ENCODE results near the gene CCDC191.

Gene CCDC191

DNA sequence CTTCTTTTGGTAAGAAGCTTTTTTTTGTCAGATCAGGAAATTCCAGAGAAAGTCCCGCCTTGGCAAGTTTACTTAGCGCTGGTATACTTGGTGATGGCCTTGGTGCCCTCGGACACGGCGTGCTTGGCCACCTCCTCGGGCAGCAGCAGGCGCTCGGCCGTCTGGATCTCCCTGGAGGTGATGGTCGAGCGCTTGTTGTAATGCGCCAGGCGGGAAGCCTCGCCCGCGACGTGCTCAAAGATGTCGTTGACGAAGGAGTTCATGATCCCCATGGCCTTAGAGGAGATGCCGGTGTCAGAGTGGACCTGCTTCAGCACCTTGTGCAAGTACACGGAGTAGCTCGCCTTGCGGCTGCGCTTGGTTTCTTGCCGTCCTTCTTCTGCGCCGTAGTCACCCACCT lies 46.9 kb upstream of the CCDC191 start:
- Histone ChIP-seq H3K27me3 (ENCODE audit: control insufficient read depth, low read length) (0 out of 2 replicates have a peak, but pooled peaks cover 2% of the 10 kb centered on the region), H3K27ac (ENCODE audit: low read depth, low read length) (no peak overlapping the region), H4K20me1 (ENCODE audit: control insufficient read depth, insufficient read depth, low read depth, low read length) (no peaks in the 10 kb centered on the region), H3K4me3 (ENCODE audit: low read length) (no peak overlapping the region), H3K36me3 (ENCODE audit: control insufficient read depth, low read length) (no peaks in the 10 kb centered on the region), H3K9me3 (ENCODE audit: control insufficient read depth, insufficient read depth, low read length) (no peaks in the 10 kb centered on the region), H3K9me2 (replicated peaks; ENCODE audit: control insufficient read depth, low read length) (no peaks in the 10 kb centered on the region), H3K79me2 (ENCODE audit: control insufficient read depth, low read length) (no peaks in the 10 kb centered on the region), H3K4me2 (ENCODE audit: low read length) (no peak overlapping the region), H3F3A (ENCODE audit: control insufficient read depth, insufficient read depth) (no peaks in the 10 kb centered on the region), H3K4me1 (ENCODE audit: control insufficient read depth, low read length) (no peaks in the 10 kb centered on the region)
- TF ChIP-seq, protein P1, sequence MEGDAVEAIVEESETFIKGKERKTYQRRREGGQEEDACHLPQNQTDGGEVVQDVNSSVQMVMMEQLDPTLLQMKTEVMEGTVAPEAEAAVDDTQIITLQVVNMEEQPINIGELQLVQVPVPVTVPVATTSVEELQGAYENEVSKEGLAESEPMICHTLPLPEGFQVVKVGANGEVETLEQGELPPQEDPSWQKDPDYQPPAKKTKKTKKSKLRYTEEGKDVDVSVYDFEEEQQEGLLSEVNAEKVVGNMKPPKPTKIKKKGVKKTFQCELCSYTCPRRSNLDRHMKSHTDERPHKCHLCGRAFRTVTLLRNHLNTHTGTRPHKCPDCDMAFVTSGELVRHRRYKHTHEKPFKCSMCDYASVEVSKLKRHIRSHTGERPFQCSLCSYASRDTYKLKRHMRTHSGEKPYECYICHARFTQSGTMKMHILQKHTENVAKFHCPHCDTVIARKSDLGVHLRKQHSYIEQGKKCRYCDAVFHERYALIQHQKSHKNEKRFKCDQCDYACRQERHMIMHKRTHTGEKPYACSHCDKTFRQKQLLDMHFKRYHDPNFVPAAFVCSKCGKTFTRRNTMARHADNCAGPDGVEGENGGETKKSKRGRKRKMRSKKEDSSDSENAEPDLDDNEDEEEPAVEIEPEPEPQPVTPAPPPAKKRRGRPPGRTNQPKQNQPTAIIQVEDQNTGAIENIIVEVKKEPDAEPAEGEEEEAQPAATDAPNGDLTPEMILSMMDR (IDR thresholded peaks at IDR 0.05; ENCODE audit: low read depth, low read length, poor library complexity, severe bottlenecking): no peak
- no peak for TF ChIP-seq EZH2phosphoT487 (IDR thresholded peaks at IDR 0.05; ENCODE audit: borderline replicate concordance, low read length)

DNA sequence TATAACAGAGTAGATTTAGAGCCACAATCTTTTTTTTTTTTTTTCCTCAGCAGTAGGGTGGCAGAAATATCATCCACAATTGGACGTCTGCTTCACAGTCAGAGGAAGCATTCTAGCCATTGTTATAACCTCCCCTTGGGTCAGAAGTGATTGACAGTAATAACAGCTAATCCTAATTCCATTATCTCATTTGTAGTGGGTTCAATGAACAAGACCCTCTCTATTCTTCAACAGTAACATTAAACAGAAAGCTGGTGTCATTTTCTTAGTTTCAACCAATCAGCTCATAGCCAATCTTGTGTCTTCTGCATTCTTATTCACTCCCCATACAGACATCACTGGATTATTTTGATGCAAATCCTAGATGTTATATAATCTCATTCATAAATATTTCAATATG lies 44.8 kb upstream of the CCDC191 start:
- 0 out of 2 replicates have a peak, but pooled peaks cover 5% of the 10 kb centered on the region for H3K27me3 ChIP-seq (ENCODE audit: control insufficient read depth, low read length)
- no peak for TF ChIP-seq EZH2phosphoT487 (IDR thresholded peaks at IDR 0.05; ENCODE audit: borderline replicate concordance, low read length)
- TF ChIP-seq, protein P1 (IDR thresholded peaks at IDR 0.05; ENCODE audit: low read depth, low read length, poor library complexity, severe bottlenecking): no peak
- H3K79me2 ChIP-seq (ENCODE audit: control insufficient read depth, low read length): no peaks in the 10 kb centered on the region
- H3K9me2 ChIP-seq (replicated peaks; ENCODE audit: control insufficient read depth, low read length): no peaks in the 10 kb centered on the region
- H4K20me1 ChIP-seq (ENCODE audit: control insufficient read depth, insufficient read depth, low read depth, low read length): no peaks in the 10 kb centered on the region
- H3K27ac ChIP-seq (ENCODE audit: low read depth, low read length): no peak overlapping the region
- H3K36me3 ChIP-seq (ENCODE audit: control insufficient read depth, low read length): no peaks in the 10 kb centered on the region
- no peak overlapping the region for H3K4me2 ChIP-seq (ENCODE audit: low read length)
- H3K9me3 ChIP-seq (ENCODE audit: control insufficient read depth, insufficient read depth, low read length): no peaks in the 10 kb centered on the region
- H3K4me3 ChIP-seq (ENCODE audit: low read length): no peak overlapping the region
- no peaks in the 10 kb centered on the region for H3F3A ChIP-seq (ENCODE audit: control insufficient read depth, insufficient read depth)
- no peaks in the 10 kb centered on the region for H3K4me1 ChIP-seq (ENCODE audit: control insufficient read depth, low read length)

DNA sequence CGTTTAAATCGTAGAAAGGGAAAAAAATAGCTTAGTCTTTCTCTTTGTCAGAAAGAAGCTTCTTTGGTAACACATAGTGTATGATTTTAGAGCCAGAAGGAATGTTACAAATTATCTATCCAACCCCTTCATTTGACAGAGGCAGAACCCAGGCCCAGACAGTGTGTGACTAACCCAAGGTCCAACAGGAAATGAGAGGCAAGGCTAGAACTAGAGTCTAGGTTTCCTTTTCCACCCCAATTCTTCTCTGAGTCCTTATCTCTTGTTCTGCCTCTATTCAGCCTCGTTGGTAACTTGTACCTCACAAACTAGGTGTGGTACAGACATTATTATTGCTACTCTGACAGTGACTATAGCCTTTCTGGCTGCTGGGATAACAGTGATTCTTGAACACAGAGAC lies 39.5 kb upstream of the CCDC191 start:
- no peaks in the 10 kb centered on the region for H3K9me2 ChIP-seq (replicated peaks; ENCODE audit: control insufficient read depth, low read length)
- H3K27me3 ChIP-seq (ENCODE audit: control insufficient read depth, low read length): 0 out of 2 replicates have a peak, but pooled peaks cover 5% of the 10 kb centered on the region
- H3K79me2 ChIP-seq (ENCODE audit: control insufficient read depth, low read length): no peaks in the 10 kb centered on the region
- H3K27ac ChIP-seq (ENCODE audit: low read depth, low read length): no peak overlapping the region
- no peaks in the 10 kb centered on the region for H3K36me3 ChIP-seq (ENCODE audit: control insufficient read depth, low read length)
- H3K4me2 ChIP-seq (ENCODE audit: low read length): no peak overlapping the region
- H3K9me3 ChIP-seq (ENCODE audit: control insufficient read depth, insufficient read depth, low read length): no peaks in the 10 kb centered on the region
- TF ChIP-seq EZH2phosphoT487 (IDR thresholded peaks at IDR 0.05; ENCODE audit: borderline replicate concordance, low read length): no peak
- TF ChIP-seq, protein P1 (IDR thresholded peaks at IDR 0.05; ENCODE audit: low read depth, low read length, poor library complexity, severe bottlenecking): no peak
- no peak overlapping the region for H3K4me3 ChIP-seq (ENCODE audit: low read length)
- H3F3A ChIP-seq (ENCODE audit: control insufficient read depth, insufficient read depth): no peaks in the 10 kb centered on the region
- H4K20me1 ChIP-seq (ENCODE audit: control insufficient read depth, insufficient read depth, low read depth, low read length): no peaks in the 10 kb centered on the region
- no peaks in the 10 kb centered on the region for H3K4me1 ChIP-seq (ENCODE audit: control insufficient read depth, low read length)

Measured in DOHH2 (cell line).